Neural cell (in vitro differentiated cells): ENCODE measurements around the gene ALAS2. TPM values are rescaled to one million over a fixed set of nuclear protein-coding genes. Genes with fewer than 3 reads are reported as not detected.

Experiments used
- H2AFZ ChIP-seq: fragments of 200-600, 300-800 bp; sonication (generic), shearing (Covaris generic); 2 replicates; pipeline ENCODE4 v1.6.0; 2014; ENCODE audit warnings: low read depth, mild to moderate bottlenecking, antibody characterized with exemption, low read length, moderate library complexity
- H3F3A ChIP-seq: fragments of 200-600 bp; shearing (Covaris generic); 2 replicates; pipeline ENCODE4 v1.6.1; 2016; ENCODE audit warnings: mild to moderate bottlenecking, moderate library complexity, mixed read lengths, antibody characterized with exemption, low read length; ENCODE audit not compliant: insufficient read depth, poor library complexity, severe bottlenecking
- H3K27ac ChIP-seq: fragments of 200-600, 300-800 bp; sonication (generic), shearing (Covaris generic); 2 replicates; pipeline ENCODE4 v1.5.1; 2014; ENCODE audit warnings: mild to moderate bottlenecking, low read length, moderate library complexity
- H3K27me3 ChIP-seq: fragments of 300-800, 200-600 bp; sonication (generic), shearing (Covaris generic); 2 replicates; pipeline ENCODE4 v1.6.0; 2014; ENCODE audit warnings: mild to moderate bottlenecking, low read depth, low read length, moderate library complexity; ENCODE audit not compliant: insufficient read depth
- H3K36me3 ChIP-seq: fragments of 300-800, 200-600 bp; sonication (generic), shearing (Covaris generic); 2 replicates; pipeline ENCODE4 v1.5.1; 2014; ENCODE audit warnings: mild to moderate bottlenecking, antibody characterized with exemption, low read length, moderate library complexity; ENCODE audit not compliant: insufficient read depth
- H3K4me2 ChIP-seq: fragments of 300-800, 200-600 bp; sonication (generic), shearing (Covaris generic); 2 replicates; pipeline ENCODE4 v1.6.0; 2014; ENCODE audit warnings: mild to moderate bottlenecking, low read length
- H3K4me3 ChIP-seq: fragments of 300-800, 200-600 bp; sonication (generic), shearing (Covaris generic); 2 replicates; pipeline ENCODE4 v1.5.1; 2014; ENCODE audit warnings: mild to moderate bottlenecking, low read length, moderate library complexity
- H3K79me2 ChIP-seq: fragments of 200-600 bp; shearing (Covaris generic); replicated peaks from 2 replicates; pipeline ENCODE4 v1.6.0; 2014; ENCODE audit warnings: mild to moderate bottlenecking, low read length, moderate library complexity; ENCODE audit not compliant: insufficient read depth
- H3K9ac ChIP-seq: fragments of 300-800, 200-600 bp; sonication (generic), shearing (Covaris generic); 2 replicates; pipeline ENCODE4 v1.6.1; 2016; ENCODE audit warnings: mild to moderate bottlenecking, low read length, mixed read lengths
- H3K9me2 ChIP-seq: fragments of 200-600 bp; shearing (Covaris generic); 2 replicates; pipeline ENCODE4 v1.6.1; 2016; ENCODE audit warnings: mild to moderate bottlenecking, low read length, mixed read lengths; ENCODE audit not compliant: insufficient read depth
- H3K9me3 ChIP-seq: fragments of 200-600, 300-800 bp; sonication (generic), shearing (Covaris generic); 2 replicates; pipeline ENCODE4 v1.6.1; 2016; ENCODE audit warnings: mild to moderate bottlenecking, mixed run types, low read length, moderate library complexity, mixed read lengths
- H4K20me1 ChIP-seq: fragments of 200-600 bp; shearing (Covaris generic); 2 replicates; pipeline ENCODE4 v1.6.1; 2016; ENCODE audit warnings: mild to moderate bottlenecking, mixed run types; ENCODE audit not compliant: insufficient read depth
- CTCF ChIP-seq: fragments of 450-650 bp; IDR thresholded peaks from 2 replicates; pipeline ENCODE4 v1.5.1; 2014; ENCODE audit warnings: antibody characterized with exemption, mild to moderate bottlenecking, moderate library complexity; ENCODE audit not compliant: poor library complexity, severe bottlenecking
- EP300 ChIP-seq: fragments of 450-650 bp; conservative IDR thresholded peaks from 2 replicates; pipeline ENCODE4 v1.6.1; 2014; ENCODE audit warnings: antibody characterized with exemption, mild to moderate bottlenecking, moderate library complexity; ENCODE audit not compliant: poor library complexity, severe bottlenecking
- EZH2 ChIP-seq: fragments of 200-600, 300-800 bp; shearing (Covaris generic), sonication (generic); IDR thresholded peaks from 2 replicates; pipeline ENCODE4 v1.6.1; 2014; ENCODE audit warnings: antibody characterized with exemption, low read length, borderline replicate concordance, mild to moderate bottlenecking; ENCODE audit not compliant: insufficient read depth, poor library complexity, severe bottlenecking
- MXI1 ChIP-seq: fragments of 450-650 bp; conservative IDR thresholded peaks from 2 replicates; pipeline ENCODE4 v1.6.1; 2014; ENCODE audit warnings: antibody characterized with exemption, mild to moderate bottlenecking; ENCODE audit not compliant: poor library complexity, severe bottlenecking
- POLR2AphosphoS5 ChIP-seq: IDR thresholded peaks from 2 replicates; pipeline ENCODE4 v1.6.1; 2012
- RAD21 ChIP-seq: fragments of 450-650 bp; conservative IDR thresholded peaks from 2 replicates; pipeline ENCODE4 v1.6.1; 2014; ENCODE audit warnings: antibody characterized with exemption, mild to moderate bottlenecking, moderate library complexity
- SMC3 ChIP-seq: fragments of 450-650 bp; conservative IDR thresholded peaks from 2 replicates; pipeline ENCODE4 v1.6.1; 2014; ENCODE audit warnings: antibody characterized with exemption, mild to moderate bottlenecking, moderate library complexity; ENCODE audit not compliant: poor library complexity
- TAF1 ChIP-seq: IDR thresholded peaks from 2 replicates; pipeline ENCODE4 v1.6.1; 2012; ENCODE audit warnings: low read depth
- polyA plus RNA-seq: library from polyadenylated mRNA; depleted of rRNA; stranded (reverse); fragments of >200 nt; gene quantifications from 2 replicates; pipeline ENCODE4 v1.2.3, GENCODE V29; 2014
- TF ChIP-seq, protein P1 (sequence below): IDR thresholded peaks from 2 replicates; pipeline ENCODE4 v1.6.1; 2012; ENCODE audit warnings: borderline replicate concordance

The ALAS2 gene
- polyA plus RNA-seq, 1 donor from 2014 or later, result not detected

DNA sequence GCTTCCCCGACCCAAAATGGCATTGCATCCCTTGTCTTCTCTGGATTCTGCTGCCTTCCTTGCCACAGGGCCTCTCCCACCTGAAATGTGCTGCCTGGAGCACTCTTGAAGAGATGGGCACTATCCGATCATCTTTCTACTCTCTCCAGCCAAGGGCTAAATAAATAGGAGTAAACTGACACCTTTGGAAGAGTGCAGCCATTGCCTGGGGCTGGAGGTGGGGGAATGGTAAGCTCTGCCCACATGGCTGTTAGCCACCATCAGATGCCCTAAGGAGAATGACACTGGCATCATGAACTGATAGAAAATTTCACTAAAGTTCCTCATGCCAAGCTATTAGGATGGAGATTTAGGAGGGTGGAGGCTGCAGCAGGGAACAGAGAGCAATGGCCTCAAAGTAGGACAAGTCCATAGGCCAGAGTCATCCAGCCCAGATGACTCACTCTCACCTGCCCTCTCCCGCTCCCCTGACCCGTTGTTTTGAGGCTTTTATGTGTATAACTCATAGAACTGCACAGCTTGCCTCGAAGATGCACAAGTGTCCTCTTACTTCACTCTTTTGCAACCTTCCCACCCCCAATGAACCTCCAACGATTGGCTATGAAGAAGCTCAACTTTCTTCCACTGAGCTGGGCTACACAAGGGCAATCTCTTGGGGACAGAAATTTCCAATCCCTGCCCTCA is 36.0 kb downstream of the ALAS2 start:
- H3K9ac ChIP-seq, result no peak overlapping the region
- no peaks in the 10 kb centered on the region for H3K79me2 ChIP-seq
- H2AFZ ChIP-seq, result no peak overlapping the region
- no peaks in the 10 kb centered on the region for H3K36me3 ChIP-seq
- H3K4me2 ChIP-seq, result no peak overlapping the region
- no peak for TF ChIP-seq EZH2
- TF ChIP-seq MXI1, result no peak
- TF ChIP-seq EP300, result no peak
- TF ChIP-seq CTCF, result no peak
- no peak overlapping the region for H3K4me3 ChIP-seq
- H3K27me3 ChIP-seq, result no peaks in the 10 kb centered on the region
- no peaks in the 10 kb centered on the region for H3K9me2 ChIP-seq
- no peaks in the 10 kb centered on the region for H3K9me3 ChIP-seq
- no peaks in the 10 kb centered on the region for H4K20me1 ChIP-seq
- H3K27ac ChIP-seq, result no peak overlapping the region
- no peaks in the 10 kb centered on the region for H3F3A ChIP-seq

- H3K36me3 ChIP-seq, result no peaks in the 10 kb centered on the region
- H3K9ac ChIP-seq, result no peak within 1 kb of the TSS
- H3K4me2 ChIP-seq, result no peak within 1 kb of the TSS
- H2AFZ ChIP-seq, result no peak within 1 kb of the TSS
- no peaks in the 10 kb centered on the region for H3K9me3 ChIP-seq
- no peaks in the 10 kb centered on the region for H4K20me1 ChIP-seq
- H3F3A ChIP-seq, result no peaks in the 10 kb centered on the region
- H3K79me2 ChIP-seq, result no peaks in the 10 kb centered on the region
- TF ChIP-seq, protein P1, sequence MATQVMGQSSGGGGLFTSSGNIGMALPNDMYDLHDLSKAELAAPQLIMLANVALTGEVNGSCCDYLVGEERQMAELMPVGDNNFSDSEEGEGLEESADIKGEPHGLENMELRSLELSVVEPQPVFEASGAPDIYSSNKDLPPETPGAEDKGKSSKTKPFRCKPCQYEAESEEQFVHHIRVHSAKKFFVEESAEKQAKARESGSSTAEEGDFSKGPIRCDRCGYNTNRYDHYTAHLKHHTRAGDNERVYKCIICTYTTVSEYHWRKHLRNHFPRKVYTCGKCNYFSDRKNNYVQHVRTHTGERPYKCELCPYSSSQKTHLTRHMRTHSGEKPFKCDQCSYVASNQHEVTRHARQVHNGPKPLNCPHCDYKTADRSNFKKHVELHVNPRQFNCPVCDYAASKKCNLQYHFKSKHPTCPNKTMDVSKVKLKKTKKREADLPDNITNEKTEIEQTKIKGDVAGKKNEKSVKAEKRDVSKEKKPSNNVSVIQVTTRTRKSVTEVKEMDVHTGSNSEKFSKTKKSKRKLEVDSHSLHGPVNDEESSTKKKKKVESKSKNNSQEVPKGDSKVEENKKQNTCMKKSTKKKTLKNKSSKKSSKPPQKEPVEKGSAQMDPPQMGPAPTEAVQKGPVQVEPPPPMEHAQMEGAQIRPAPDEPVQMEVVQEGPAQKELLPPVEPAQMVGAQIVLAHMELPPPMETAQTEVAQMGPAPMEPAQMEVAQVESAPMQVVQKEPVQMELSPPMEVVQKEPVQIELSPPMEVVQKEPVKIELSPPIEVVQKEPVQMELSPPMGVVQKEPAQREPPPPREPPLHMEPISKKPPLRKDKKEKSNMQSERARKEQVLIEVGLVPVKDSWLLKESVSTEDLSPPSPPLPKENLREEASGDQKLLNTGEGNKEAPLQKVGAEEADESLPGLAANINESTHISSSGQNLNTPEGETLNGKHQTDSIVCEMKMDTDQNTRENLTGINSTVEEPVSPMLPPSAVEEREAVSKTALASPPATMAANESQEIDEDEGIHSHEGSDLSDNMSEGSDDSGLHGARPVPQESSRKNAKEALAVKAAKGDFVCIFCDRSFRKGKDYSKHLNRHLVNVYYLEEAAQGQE, result no peak
- TF ChIP-seq TAF1 (no peak), MXI1 (no peak), CTCF (no peak), RAD21 (no peak), SMC3 (no peak), POLR2AphosphoS5 (no peak), EP300 (no peak), EZH2 (no peak)
- H3K27ac ChIP-seq, result no peak within 1 kb of the TSS
- H3K27me3 ChIP-seq, result no peaks in the 10 kb centered on the region
- no peaks in the 10 kb centered on the region for H3K9me2 ChIP-seq
- H3K4me3 ChIP-seq, result no peak within 1 kb of the TSS
These were observed 36.7 kb downstream of the ALAS2 start, which contains the start of gene PFKFB1 for GRCh38 chrX:54994099-54994498. Gene PFKFB1, minus strand, starts transcription at chrX:54994188. Its CDS starts 181 bp downstream, at chrX:54994007.
